SIG-M5 treated with dmso at 0.1 percent for 504 hours (cell line): ENCODE results near the gene PTGR1.

Experiments
- DNase-seq: peaks from one replicate; lab custom pipeline; 2025; ENCODE audit not compliant: unreplicated experiment; lab: John Stamatoyannopoulos, UW

PTGR1 gene

GRCh38 chr9:111542497-111543254 is 56.8 kb downstream of the PTGR1 start:
- no peak for DNase-seq

- no peak for DNase-seq
Measured at GRCh38 chr9:111533099-111533790, 66.2 kb downstream of the PTGR1 start.

- no peak for DNase-seq
Measured at GRCh38 chr9:111531716-111532115, 67.7 kb downstream of the PTGR1 start.

- no peak for DNase-seq
Measured at GRCh38 chr9:111529787-111530186, 69.7 kb downstream of the PTGR1 start.

- DNase-seq = no peak
Measured at GRCh38 chr9:111527347-111527746, 72.1 kb downstream of the PTGR1 start.

GRCh38 chr9:111525056-111525977 is 74.1 kb downstream of the PTGR1 start, which contains the start of gene ZNF483:
TSS of gene ZNF483 (plus strand) at chr9:111525179. CDS start at chr9:111527396, 2,217 bp downstream.
- peak; percentile 13 for DNase-seq

GRCh38 chr9:111524731-111525055 is 74.8 kb downstream of the PTGR1 start:
- no peak for DNase-seq

GRCh38 chr9:111516061-111516465 is 83.4 kb downstream of the PTGR1 start:
- no peak for DNase-seq

GRCh38 chr9:111514967-111515366 is 84.5 kb downstream of the PTGR1 start:
- DNase-seq = no peak
